ENCODE data around the gene ERC2.

The ERC2 gene

DNA sequence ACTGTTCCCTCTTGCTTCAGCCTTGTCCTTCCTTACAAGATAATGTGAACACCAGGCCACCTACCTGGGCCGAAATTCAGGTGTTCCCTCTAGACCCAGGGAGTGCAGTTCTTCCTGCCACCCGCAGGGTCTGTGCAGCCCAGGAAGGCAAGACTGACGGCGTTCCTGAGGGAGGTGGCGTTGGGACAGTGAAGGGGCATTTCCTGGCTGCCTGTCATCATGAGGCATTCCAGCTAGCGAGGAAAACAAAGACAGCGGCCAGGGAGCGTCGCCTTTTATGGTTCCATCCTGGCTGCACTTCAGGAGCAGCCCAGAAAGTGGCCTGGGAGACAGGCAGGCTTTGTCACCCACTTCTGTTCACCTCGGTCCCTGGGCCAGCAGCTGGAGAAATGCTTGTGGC, 896.4 kb downstream of the ERC2 start:
- H3K4me3 ChIP-seq (ENCODE audit: control insufficient read depth, low read depth, low read length) = no peak overlapping the region
- no peak for DNase-seq (ENCODE audit: low read depth)
- TF ChIP-seq, protein P1, sequence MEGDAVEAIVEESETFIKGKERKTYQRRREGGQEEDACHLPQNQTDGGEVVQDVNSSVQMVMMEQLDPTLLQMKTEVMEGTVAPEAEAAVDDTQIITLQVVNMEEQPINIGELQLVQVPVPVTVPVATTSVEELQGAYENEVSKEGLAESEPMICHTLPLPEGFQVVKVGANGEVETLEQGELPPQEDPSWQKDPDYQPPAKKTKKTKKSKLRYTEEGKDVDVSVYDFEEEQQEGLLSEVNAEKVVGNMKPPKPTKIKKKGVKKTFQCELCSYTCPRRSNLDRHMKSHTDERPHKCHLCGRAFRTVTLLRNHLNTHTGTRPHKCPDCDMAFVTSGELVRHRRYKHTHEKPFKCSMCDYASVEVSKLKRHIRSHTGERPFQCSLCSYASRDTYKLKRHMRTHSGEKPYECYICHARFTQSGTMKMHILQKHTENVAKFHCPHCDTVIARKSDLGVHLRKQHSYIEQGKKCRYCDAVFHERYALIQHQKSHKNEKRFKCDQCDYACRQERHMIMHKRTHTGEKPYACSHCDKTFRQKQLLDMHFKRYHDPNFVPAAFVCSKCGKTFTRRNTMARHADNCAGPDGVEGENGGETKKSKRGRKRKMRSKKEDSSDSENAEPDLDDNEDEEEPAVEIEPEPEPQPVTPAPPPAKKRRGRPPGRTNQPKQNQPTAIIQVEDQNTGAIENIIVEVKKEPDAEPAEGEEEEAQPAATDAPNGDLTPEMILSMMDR (IDR thresholded peaks at IDR 0.05; ENCODE audit: control insufficient read depth, insufficient read depth, low read depth, low read length, missing control alignments) = no peak

DNA sequence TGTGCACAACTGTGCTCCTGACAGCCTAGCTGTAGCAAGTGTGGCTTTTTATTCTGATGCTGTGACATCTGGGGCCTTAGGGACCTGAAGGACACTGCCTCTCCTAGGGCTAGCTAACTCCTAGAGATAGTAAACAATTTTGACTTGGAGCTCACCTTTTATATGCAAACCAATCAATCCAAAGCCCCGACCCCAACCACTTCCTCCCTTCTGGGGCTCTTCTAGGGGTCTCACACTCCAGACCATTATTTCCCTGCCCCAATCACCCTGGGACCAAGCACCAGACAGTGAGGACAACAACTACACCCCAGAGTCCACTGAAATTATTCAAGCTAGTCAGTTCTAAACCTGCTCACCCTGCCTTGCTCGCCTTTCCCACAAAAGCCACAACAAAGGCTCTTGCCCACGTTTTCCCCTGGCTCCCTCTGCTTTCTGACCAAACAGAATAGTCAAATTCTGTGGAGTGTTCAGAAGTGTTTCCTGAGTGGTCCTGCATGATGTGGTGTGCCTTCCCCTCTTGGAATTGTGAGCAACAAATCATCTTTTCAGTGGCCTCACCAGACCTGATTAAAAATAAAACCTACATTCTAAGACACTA, 897.0 kb downstream of the ERC2 start:
- H3K4me3 ChIP-seq (ENCODE audit: control insufficient read depth, low read depth, low read length) = no peak overlapping the region
- DNase-seq (ENCODE audit: low read depth) = no peak
- TF ChIP-seq, protein P1 (IDR thresholded peaks at IDR 0.05; ENCODE audit: control insufficient read depth, insufficient read depth, low read depth, low read length, missing control alignments) = no peak

DNA sequence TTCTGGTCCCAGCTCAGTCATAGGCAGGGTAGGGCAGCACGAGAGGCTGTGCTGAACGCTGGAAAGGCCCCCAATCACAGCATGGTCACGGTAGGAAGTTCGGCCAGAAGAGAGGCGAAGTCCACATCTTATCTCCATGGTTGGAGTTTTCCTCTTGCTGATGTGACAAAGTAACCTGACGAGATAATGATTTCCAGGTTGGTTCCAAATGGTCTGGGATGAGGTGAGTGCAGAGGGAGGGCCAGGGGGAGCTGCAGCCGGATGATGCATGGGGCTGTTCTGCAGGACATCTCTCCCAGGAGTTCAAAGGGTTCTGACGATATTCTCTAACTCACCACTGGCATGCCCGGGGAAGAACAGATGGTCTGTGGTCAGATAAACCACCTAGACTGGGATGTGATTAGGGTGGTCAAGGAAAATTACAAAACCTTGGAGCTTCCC, 898.0 kb downstream of the ERC2 start:
- DNase-seq (ENCODE audit: low read depth) = no peak
- TF ChIP-seq, protein P1 (IDR thresholded peaks at IDR 0.05; ENCODE audit: control insufficient read depth, insufficient read depth, low read depth, low read length, missing control alignments) = no peak
- H3K4me3 ChIP-seq (ENCODE audit: control insufficient read depth, low read depth, low read length) = no peak overlapping the region

DNA sequence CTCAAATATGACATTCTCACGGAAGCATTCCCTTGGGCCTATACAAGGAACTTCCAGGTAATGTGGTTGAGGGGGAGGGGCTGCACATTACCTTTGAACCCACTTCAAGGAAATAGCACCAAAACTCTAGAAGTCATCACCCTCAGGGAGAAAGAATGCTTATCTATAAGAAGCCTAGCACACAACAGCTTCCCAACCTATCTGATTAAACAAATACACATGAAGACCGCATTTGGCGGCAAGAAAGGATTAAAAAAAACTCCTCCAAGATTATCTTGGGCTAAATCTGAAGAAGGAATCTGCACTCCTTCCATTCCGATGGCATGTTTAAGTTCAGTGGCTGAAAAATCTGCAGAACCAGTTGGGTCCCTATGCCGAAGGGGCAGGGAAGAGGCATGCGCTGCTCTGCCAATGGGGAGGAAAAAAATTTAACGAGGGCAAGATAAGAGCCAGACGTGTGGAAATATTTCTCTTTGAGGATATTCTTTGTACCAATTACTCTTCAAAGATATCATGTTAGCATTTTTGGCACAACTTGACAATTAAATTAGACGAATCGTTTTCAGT, 899.2 kb downstream of the ERC2 start:
- no peak for DNase-seq (ENCODE audit: low read depth)
- no peak overlapping the region for H3K4me3 ChIP-seq (ENCODE audit: control insufficient read depth, low read depth, low read length)
- TF ChIP-seq, protein P1 (IDR thresholded peaks at IDR 0.05; ENCODE audit: control insufficient read depth, insufficient read depth, low read depth, low read length, missing control alignments) = no peak

DNA sequence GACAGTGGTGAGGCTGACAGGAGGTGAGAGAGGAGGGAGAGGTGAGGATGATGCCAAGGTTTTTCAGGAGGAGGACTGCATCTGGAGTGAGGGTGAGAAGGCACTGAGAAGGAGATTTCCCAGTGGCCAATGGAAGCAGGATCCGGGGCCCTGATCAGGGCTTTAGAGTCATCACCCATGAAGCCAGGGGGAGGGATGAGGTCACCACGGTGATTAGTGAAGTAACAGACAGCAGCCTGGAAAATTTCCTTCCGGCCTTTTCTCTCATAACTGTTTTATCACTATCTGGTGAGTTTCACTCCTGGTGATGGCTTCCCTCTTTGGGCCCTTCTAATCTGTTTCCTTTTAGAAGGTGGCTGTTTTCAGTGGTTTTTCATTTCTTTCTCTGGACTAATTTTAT, 900.7 kb downstream of the ERC2 start:
- no peak for DNase-seq (ENCODE audit: low read depth)
- TF ChIP-seq, protein P1 (IDR thresholded peaks at IDR 0.05; ENCODE audit: control insufficient read depth, insufficient read depth, low read depth, low read length, missing control alignments) = no peak
- no peak overlapping the region for H3K4me3 ChIP-seq (ENCODE audit: control insufficient read depth, low read depth, low read length)

DNA sequence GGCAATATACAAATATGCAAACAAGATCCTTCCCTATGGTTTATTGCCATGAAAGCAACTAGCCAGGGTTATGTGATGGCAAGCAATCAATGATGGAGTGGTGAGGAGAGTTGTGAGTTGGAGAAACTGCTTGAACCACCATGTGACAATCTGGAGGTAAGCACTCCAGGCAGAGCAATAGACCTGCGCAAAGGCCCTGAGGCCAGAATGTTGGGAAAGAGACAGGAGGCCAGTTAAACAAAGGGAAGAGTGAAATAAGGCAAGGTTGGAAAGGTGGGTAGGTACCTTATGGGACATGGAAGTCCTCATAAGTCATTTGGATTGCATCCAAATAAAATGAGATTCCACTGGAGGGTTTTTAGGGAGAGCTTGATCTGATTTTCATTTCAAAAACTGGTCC, 901.1 kb downstream of the ERC2 start:
- TF ChIP-seq, protein P1 (IDR thresholded peaks at IDR 0.05; ENCODE audit: control insufficient read depth, insufficient read depth, low read depth, low read length, missing control alignments) = no peak
- no peak overlapping the region for H3K4me3 ChIP-seq (ENCODE audit: control insufficient read depth, low read depth, low read length)
- no peak for DNase-seq (ENCODE audit: low read depth)

Measured in AG09309 (cell line).